ENCODE results near the gene TRPM3. TPM values are rescaled to one million over a fixed set of nuclear protein-coding genes. Genes with fewer than 3 reads are reported as not detected.
A peak's percentile ranks its signal among the peaks of the same experiment; 100 is the strongest.

TRPM3 gene
- total and polyA plus RNA-seq, 12 donors, result 0.27 to 5.3 (median 1.8) TPM

GRCh38 chr9:71036501-71036900, 84.9 kb downstream of the TRPM3 start:
- peak in 2 of 7 donors; percentile 24 to 42 for DNase-seq
- Histone ChIP-seq H3K27me3 (no peaks in the 10 kb centered on the region), H3K9me3 (replicated peaks in 1 of 3) (no peaks in the 10 kb centered on the region), H3K4me1 (replicated peaks in 1 of 2) (no peaks in the 10 kb centered on the region), H3K4me3 (no peak overlapping the region), H3K27ac (no peak overlapping the region), H3K36me3 (replicated peaks in 1 of 2) (no peaks in the 10 kb centered on the region)
- intact Hi-C loops (cut with DNase I), result no loop called here
- 22 to 35% (median 31%) methylated on average over 4 of the region's 4 CpGs for WGBS, 4 donors
- TF ChIP-seq CTCF (IDR thresholded peaks at IDR 0.05) (no peak), POLR2A (IDR thresholded peaks at IDR 0.05) (no peak)

GRCh38 chr9:71032779-71033178, 88.6 kb downstream of the TRPM3 start:
- H3K36me3 ChIP-seq (replicated peaks in 1 of 2), result no peaks in the 10 kb centered on the region
- DNase-seq, result no peak
- no peaks in the 10 kb centered on the region for H3K27me3 ChIP-seq
- H3K4me3 ChIP-seq, result no peak overlapping the region
- intact Hi-C loops (cut with DNase I), result no loop called here
- no peaks in the 10 kb centered on the region for H3K9me3 ChIP-seq (replicated peaks in 1 of 3)
- TF ChIP-seq CTCF (IDR thresholded peaks at IDR 0.05), result no peak
- TF ChIP-seq POLR2A (IDR thresholded peaks at IDR 0.05), result no peak
- H3K4me1 ChIP-seq (replicated peaks in 1 of 2), result no peaks in the 10 kb centered on the region
- no peak overlapping the region for H3K27ac ChIP-seq

- Histone ChIP-seq H3K27ac (no peak overlapping the region), H3K4me1 (replicated peaks in 1 of 2) (no peaks in the 10 kb centered on the region), H3K36me3 (replicated peaks in 1 of 2) (no peaks in the 10 kb centered on the region), H3K9me3 (replicated peaks in 1 of 3) (no peaks in the 10 kb centered on the region), H3K27me3 (no peaks in the 10 kb centered on the region), H3K4me3 (no peak overlapping the region)
- no peak for DNase-seq
- WGBS, 4 donors, result 74 to 95% (median 88%) methylated on average over 2 of the region's 2 CpGs
- intact Hi-C loops (cut with DNase I), result no loop called here
- TF ChIP-seq POLR2A (IDR thresholded peaks at IDR 0.05) (no peak), CTCF (IDR thresholded peaks at IDR 0.05) (no peak)
Observed at GRCh38 chr9:71025728-71026127, 95.7 kb downstream of the TRPM3 start.

- no peak for TF ChIP-seq POLR2A (IDR thresholded peaks at IDR 0.05)
- WGBS, 4 donors, result 64 to 87% (median 80%) methylated on average over 6 of the region's 6 CpGs
- Histone ChIP-seq H3K4me3 (no peak overlapping the region), H3K9me3 (replicated peaks in 1 of 3) (no peaks in the 10 kb centered on the region), H3K36me3 (replicated peaks in 1 of 2) (no peaks in the 10 kb centered on the region), H3K4me1 (replicated peaks in 1 of 2) (no peaks in the 10 kb centered on the region), H3K27ac (no peak overlapping the region), H3K27me3 (no peaks in the 10 kb centered on the region)
- intact Hi-C loops (cut with DNase I), result no loop called here
- DNase-seq, result no peak
Observed at GRCh38 chr9:71025201-71025600, 96.2 kb downstream of the TRPM3 start.

- no peaks in the 10 kb centered on the region for H3K27me3 ChIP-seq
- H3K36me3 ChIP-seq (replicated peaks in 1 of 2), result no peaks in the 10 kb centered on the region
- no peak overlapping the region for H3K27ac ChIP-seq
- peaks cover 0 to 2% (median 1%) of the 10 kb centered on the region in 3 donors for H3K9me3 ChIP-seq (replicated peaks in 1 of 3)
- DNase-seq, result no peak
- TF ChIP-seq POLR2A (IDR thresholded peaks at IDR 0.05) (no peak), CTCF (IDR thresholded peaks at IDR 0.05) (no peak)
- WGBS, 4 donors, result 75 to 80% (median 78%) methylated on average over 3 of the region's 3 CpGs
- H3K4me3 ChIP-seq, result no peak overlapping the region
- intact Hi-C loops (cut with DNase I), result no loop called here
- no peaks in the 10 kb centered on the region for H3K4me1 ChIP-seq (replicated peaks in 1 of 2)
Observed at GRCh38 chr9:71010258-71010657, 111.2 kb downstream of the TRPM3 start.

All from adrenal gland (tissue), 12 donors.